HepG2 (cell line): ENCODE data around the gene CDC14B. TPM values are rescaled to one million over a fixed set of nuclear protein-coding genes. Genes with fewer than 3 reads are reported as not detected.

ENCODE experiments used
- ATAC-seq: fragments of 200-7000 bp; cut with Tn5 transposase; 3 replicates; pipeline ENCODE4 v1.9.1; 2020; ENCODE audit warnings: mild to moderate bottlenecking, moderate library complexity
- BruUV-seq: library from RNA; stranded (reverse); fragments of 400-500 nt; replicated peaks from 2 replicates; lab custom pipeline; 2021; lab: Mats Ljungman, UMichigan
- CTCF ChIA-PET: fragments of 300-600 bp; formaldehyde crosslinking; extraction: SDS; loops from one replicate; lab custom pipeline; 2021; ENCODE audit warnings: low total read pairs, inconsistent platforms, low intra/inter-chr PET ratio; lab: Yijun Ruan, JAX
- POLR2A ChIA-PET: fragments of 350-600 bp; sonication (Branson Sonifier 250); formaldehyde crosslinking; loops from one replicate; lab custom pipeline; 2020; ENCODE audit warnings: antibody characterized with exemption, inconsistent platforms; lab: Yijun Ruan, JAX
- DNase-seq: peaks from one replicate; pipeline ENCODE4 v3.0.0-alpha.2; 2015; ENCODE audit warnings: low spot score
- FAIRE-seq: peaks from 3 replicates; lab custom pipeline; 2011; peaks lifted over from hg19 to GRCh38; lab: Jason Lieb, UNC
- H2AFZ ChIP-seq: one replicate; pipeline ENCODE4 v1.6.1; 2011; ENCODE audit warnings: low read length, inconsistent platforms
- H3K27ac ChIP-seq: fragments of 300-600 bp; 3 replicates; pipeline ENCODE4 v1.8.0; 2011; ENCODE audit warnings: mixed run types, mild to moderate bottlenecking, mixed read lengths, low read length, inconsistent platforms; ENCODE audit not compliant: insufficient read depth; ENCODE audit errors: extremely low read length
- H3K27me3 ChIP-seq, 2 experiments: fragments of 200-600 bp in 1 of 2; 2 replicates in 1 of 2; 3 replicates in 1 of 2; pipeline versions ENCODE4 v1.6.0 to v1.8.0; 2011; ENCODE audit warnings: low read length in 2 of 2, mild to moderate bottlenecking in 2 of 2, moderate library complexity in 2 of 2, inconsistent platforms in 1 of 2; ENCODE audit not compliant: insufficient read depth in 2 of 2, control insufficient read depth in 1 of 2
- H3K36me3 ChIP-seq, 2 experiments: fragments of 200-600 bp in 1 of 2; replicated peaks in 1 of 2; 2 replicates in 1 of 2; 3 replicates in 1 of 2; pipeline versions ENCODE4 v1.5.1 to v1.8.0; 2011; ENCODE audit warnings: low read length in 2 of 2, inconsistent platforms in 1 of 2; ENCODE audit not compliant: insufficient read depth in 2 of 2, control insufficient read depth in 1 of 2
- H3K4me1 ChIP-seq: 2 replicates; pipeline ENCODE4 v1.5.1; 2012; ENCODE audit warnings: low read length, inconsistent platforms; ENCODE audit not compliant: insufficient read depth
- H3K4me2 ChIP-seq: 2 replicates; pipeline ENCODE4 v1.6.0; 2011; ENCODE audit warnings: low read depth, low read length, inconsistent platforms
- H3K4me3 ChIP-seq, 3 experiments: fragments of 200-600 bp in 1 of 3; sonication (generic), shearing (Covaris generic) in 1 of 3; replicated peaks in 1 of 3; 2 replicates each; pipeline ENCODE4 v1.5.1; 2011 to 2016; ENCODE audit warnings: low read length in 3 of 3, inconsistent platforms in 2 of 3, low read depth in 2 of 3, mild to moderate bottlenecking in 2 of 3, control low read depth in 1 of 3, mixed read lengths in 1 of 3; ENCODE audit not compliant: insufficient read depth in 1 of 3
- H3K79me2 ChIP-seq: one replicate; pipeline ENCODE4 v1.6.1; 2011; ENCODE audit warnings: low read length, inconsistent platforms; ENCODE audit not compliant: insufficient read depth
- H3K9ac ChIP-seq: 2 replicates; pipeline ENCODE4 v1.6.0; 2011; ENCODE audit warnings: mild to moderate bottlenecking, low read depth, low read length, inconsistent platforms; ENCODE audit not compliant: insufficient read depth
- H3K9me3 ChIP-seq: 2 replicates; pipeline ENCODE4 v1.5.1; 2012; ENCODE audit warnings: mild to moderate bottlenecking, low read length
- H4K20me1 ChIP-seq: 2 replicates; pipeline ENCODE4 v1.6.0; 2011; ENCODE audit warnings: inconsistent platforms, mild to moderate bottlenecking, low read length, moderate library complexity; ENCODE audit not compliant: insufficient read depth
- BCL3 ChIP-seq: sonication (generic); formaldehyde crosslinking; IDR thresholded peaks from 2 replicates; pipeline ENCODE4 v1.5.1; 2020; ENCODE audit warnings: mild to moderate bottlenecking, missing genetic modification reagents, moderate library complexity
- E2F2 ChIP-seq: sonication (generic); formaldehyde crosslinking; IDR thresholded peaks from 2 replicates; pipeline ENCODE4 v1.4.0; 2020; ENCODE audit warnings: missing genetic modification reagents, borderline replicate concordance
- HOXD1 ChIP-seq: sonication (generic); formaldehyde crosslinking; IDR thresholded peaks from 2 replicates; pipeline ENCODE4 v1.5.0; 2020; ENCODE audit warnings: missing genetic modification reagents
- MEIS2 ChIP-seq: sonication (generic); formaldehyde crosslinking; IDR thresholded peaks from 2 replicates; pipeline ENCODE4 v1.9.0; 2021; ENCODE audit warnings: mild to moderate bottlenecking, missing genetic modification reagents
- SPEN ChIP-seq: sonication (generic); formaldehyde crosslinking; IDR thresholded peaks from 2 replicates; pipeline ENCODE4 v1.5.1; 2020; ENCODE audit warnings: low read depth, mild to moderate bottlenecking, missing genetic modification reagents
- TERF1 ChIP-seq: sonication (generic); formaldehyde crosslinking; IDR thresholded peaks from 2 replicates; pipeline ENCODE4 v1.8.0; 2022; ENCODE audit warnings: mild to moderate bottlenecking, missing genetic modification reagents, moderate library complexity
- ZFY ChIP-seq: sonication (generic); formaldehyde crosslinking; IDR thresholded peaks from 2 replicates; pipeline ENCODE4 v1.4.0; 2020; ENCODE audit warnings: missing genetic modification reagents
- ZNF430 ChIP-seq: sonication (generic); formaldehyde crosslinking; IDR thresholded peaks from 2 replicates; pipeline ENCODE4 v1.9.0; 2021; ENCODE audit warnings: mild to moderate bottlenecking, missing genetic modification reagents
- ZNF501 ChIP-seq: sonication (generic); formaldehyde crosslinking; IDR thresholded peaks from 2 replicates; pipeline ENCODE4 v1.5.1; 2020; ENCODE audit warnings: mild to moderate bottlenecking, moderate library complexity, missing genetic modification reagents
- ZNF556 ChIP-seq: sonication (generic); formaldehyde crosslinking; IDR thresholded peaks from 2 replicates; pipeline ENCODE4 v1.4.0; 2020; ENCODE audit warnings: mild to moderate bottlenecking, missing genetic modification reagents, borderline replicate concordance
- ZNF562 ChIP-seq: sonication (generic); formaldehyde crosslinking; IDR thresholded peaks from 2 replicates; pipeline ENCODE4 v1.8.0; 2022; ENCODE audit warnings: missing genetic modification reagents, borderline replicate concordance
- ZNF652 ChIP-seq: IDR thresholded peaks from 2 replicates; pipeline ENCODE4 v1.6.1; 2016; ENCODE audit warnings: low read depth, borderline replicate concordance
- WGBS: methylation state at CpG from one replicate; pipeline ENCODE4 v1.1.6; 2017; ENCODE audit warnings: low lambda C conversion rate; 5-methylcytosine and 5-hydroxymethylcytosine counted together
- in situ Hi-C: cut with HindIII; loops from 2 replicates; pipeline ENCODE4 v1.10.0; 2017; ENCODE audit warnings: low pct_unique_long_range_greater_than_20kb; ENCODE audit not compliant: extremely low pct_ligation_motif_present
- intact Hi-C: fragments of 100-400 bp; cut with micrococcal nuclease; formaldehyde crosslinking; loops from one replicate; pipeline ENCODE4 v1.10.0; 2022; ENCODE audit not compliant: unreplicated experiment
- polyA plus RNA-seq, 8 experiments: library from polyadenylated mRNA; depleted of rRNA in 3 of 8; stranded (reverse) in 7 of 8; unstranded in 1 of 8; fragments of >200 nt; fragmentation: Illumina TruSeq in 4 of 8; extraction: Trizol in 4 of 8; gene quantifications; 2 replicates each; pipeline versions ENCODE4 v1.2.1 to v1.2.3, GENCODE V29; 2011 to 2016; ENCODE audit warnings: low read depth in 4 of 8, missing spikeins in 1 of 8, mixed read lengths in 1 of 8; ENCODE audit not compliant: insufficient read depth in 1 of 8
- total RNA-seq, 5 experiments: library from RNA; depleted of rRNA; stranded (reverse); fragments of >200 nt; fragmentation: Illumina TruSeq; extraction: Trizol; gene quantifications; 2 replicates each; pipeline ENCODE4 v1.2.3, GENCODE V29; 2016; ENCODE audit warnings: low read depth in 1 of 5
- TF ChIP-seq, protein P1 (sequence below): sonication (generic); formaldehyde crosslinking; conservative IDR thresholded peaks from 2 replicates; pipeline ENCODE4 v1.4.0; 2020; ENCODE audit warnings: missing genetic modification reagents

Gene CDC14B
- total and polyA plus RNA-seq, 2 of the 13 experiments (the other 11 are each of a cell fraction or from before 2014, with no cell fraction given), result 25.8 to 33.3 TPM

DNA sequence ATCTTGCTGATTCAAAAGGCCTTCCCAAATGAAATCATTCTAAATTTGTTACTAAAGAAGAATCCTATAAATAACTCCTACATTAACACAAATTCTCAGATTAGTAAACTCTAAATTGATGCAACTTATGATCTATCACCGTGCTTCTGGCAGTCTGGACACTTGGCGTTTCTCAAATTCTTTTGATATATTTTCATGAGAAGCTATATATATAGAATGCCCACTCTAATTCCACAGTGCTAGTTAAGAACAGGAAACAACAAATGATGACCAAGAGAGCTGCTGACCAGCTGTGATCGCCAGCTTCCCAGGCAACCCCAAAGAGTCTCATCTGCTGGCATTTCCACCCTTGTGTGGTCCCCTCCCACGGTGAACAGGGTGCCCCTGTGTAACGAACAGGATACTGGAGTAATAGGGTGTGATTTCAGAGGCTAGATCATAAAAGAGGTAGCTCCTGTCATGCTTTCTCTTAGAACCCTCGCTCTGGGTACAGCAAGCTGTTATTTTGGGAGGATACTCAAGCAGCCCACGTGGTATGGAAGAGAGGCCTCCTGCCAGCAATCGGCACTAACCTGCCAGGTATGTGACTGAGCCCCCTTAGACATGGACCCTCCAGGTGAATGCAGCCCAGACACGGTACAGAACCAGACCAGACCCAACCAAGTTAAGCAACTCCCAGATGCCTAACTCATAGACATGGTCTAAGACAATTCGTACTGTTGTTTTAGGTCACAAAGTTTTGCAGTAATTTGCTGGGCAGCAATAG is 64.7 kb downstream of the CDC14B start:
- Histone ChIP-seq H3K36me3 (peaks cover 0 to 19% of the 10 kb centered on the region in 2 experiments; a peak in 1 of 5 replicates), H3K27ac (no peak overlapping the region), H3K4me3 (no peak overlapping the region), H4K20me1 (no peaks in the 10 kb centered on the region), H3K79me2 (peaks cover 7% of the 10 kb centered on the region), H3K9ac (no peak overlapping the region), H3K4me2 (no peak overlapping the region), H3K4me1 (peaks cover 51% of the 10 kb centered on the region), H2AFZ (no peak overlapping the region), H3K9me3 (no peaks in the 10 kb centered on the region), H3K27me3 (no peaks in the 10 kb centered on the region)
- ATAC-seq (no peak), DNase-seq (no peak), FAIRE-seq (no peak)
- in situ Hi-C loops, result no loop called here
- ChIA-PET POLR2A (interaction anchor here (1.0 to 3.7 kb wide), 2 partner anchors 11 to 105 kb away, joined by 3 to 19 read pairs; partner anchors contain the start of gene HABP4), CTCF (no interaction called here)
- WGBS, result 98% methylated on average over 10 of the region's 10 CpGs
- no peak for TF ChIP-seq ZNF556
- no peak for TF ChIP-seq SPEN (CRISPR knock-in tag)
- no peak for TF ChIP-seq ZNF501 (CRISPR knock-in tag)
- TF ChIP-seq MEIS2 (CRISPR knock-in tag), result no peak
- no peak for TF ChIP-seq ZNF652 (CRISPR knock-in tag)
- no peak for TF ChIP-seq HOXD1
- TF ChIP-seq E2F2 (CRISPR knock-in tag), result no peak
- TF ChIP-seq BCL3 (CRISPR knock-in tag), result no peak
- TF ChIP-seq ZFY (CRISPR knock-in tag), result no peak
- no peak for TF ChIP-seq ZNF562
- TF ChIP-seq TERF1 (CRISPR knock-in tag), result no peak
- TF ChIP-seq, protein P1, sequence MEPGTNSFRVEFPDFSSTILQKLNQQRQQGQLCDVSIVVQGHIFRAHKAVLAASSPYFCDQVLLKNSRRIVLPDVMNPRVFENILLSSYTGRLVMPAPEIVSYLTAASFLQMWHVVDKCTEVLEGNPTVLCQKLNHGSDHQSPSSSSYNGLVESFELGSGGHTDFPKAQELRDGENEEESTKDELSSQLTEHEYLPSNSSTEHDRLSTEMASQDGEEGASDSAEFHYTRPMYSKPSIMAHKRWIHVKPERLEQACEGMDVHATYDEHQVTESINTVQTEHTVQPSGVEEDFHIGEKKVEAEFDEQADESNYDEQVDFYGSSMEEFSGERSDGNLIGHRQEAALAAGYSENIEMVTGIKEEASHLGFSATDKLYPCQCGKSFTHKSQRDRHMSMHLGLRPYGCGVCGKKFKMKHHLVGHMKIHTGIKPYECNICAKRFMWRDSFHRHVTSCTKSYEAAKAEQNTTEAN (CRISPR knock-in tag), result no peak
- TF ChIP-seq ZNF430, result no peak
- intact Hi-C loops, result no loop called here
- BruUV-seq, result no TSS peak
